ENCODE results near the gene SERAC1.

The SERAC1 gene

DNA sequence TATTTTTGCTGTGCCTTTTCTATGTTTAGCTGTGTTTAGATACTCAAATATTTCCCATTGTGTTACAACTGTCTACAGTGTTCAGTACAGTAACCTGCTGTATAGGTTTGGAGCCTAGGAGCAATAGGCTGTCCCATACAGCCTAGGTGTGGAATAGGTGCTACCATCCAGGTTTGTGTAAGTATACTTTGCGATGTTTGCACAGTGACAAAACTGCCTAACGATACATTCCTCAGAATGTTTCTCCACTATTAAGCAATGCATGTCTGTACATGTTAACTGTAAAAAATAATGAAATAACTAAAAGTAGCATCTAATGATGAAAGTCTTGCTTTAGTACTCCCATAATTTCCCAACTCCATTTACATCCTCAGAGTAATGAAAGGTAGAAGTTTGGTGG, 46.0 kb downstream of the SERAC1 start:
- no peaks in the 10 kb centered on the region for H3K4me1 Mint-ChIP-seq
- peaks cover 21% of the 10 kb centered on the region for H3K36me3 Mint-ChIP-seq
- H3K27ac Mint-ChIP-seq, result no peak overlapping the region
- CTCF ChIA-PET, result no interaction called here
- H3K9me3 Mint-ChIP-seq, result no peaks in the 10 kb centered on the region
- no peak overlapping the region for H3K4me3 Mint-ChIP-seq
- H3K27me3 Mint-ChIP-seq, result no peaks in the 10 kb centered on the region
- no peak for DNase-seq

DNA sequence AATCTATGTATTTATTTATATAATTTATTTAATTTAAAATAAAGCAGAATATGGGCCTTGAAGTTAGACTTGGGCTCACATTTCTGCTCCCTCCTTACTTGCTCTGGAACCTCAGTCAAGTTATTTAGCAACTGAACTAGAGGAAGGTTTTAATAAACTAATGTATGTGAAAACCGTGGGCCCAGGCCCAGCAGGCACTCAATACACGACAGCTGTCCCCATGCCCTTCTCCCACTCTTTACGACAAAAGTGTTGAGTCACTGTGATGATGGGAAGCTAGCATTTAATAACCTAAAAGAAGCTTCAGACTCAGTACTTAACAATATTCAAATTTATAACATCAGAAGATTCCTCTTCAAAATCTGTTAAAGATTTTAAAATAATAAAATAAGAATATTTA, 46.7 kb downstream of the SERAC1 start:
- peaks cover 23% of the 10 kb centered on the region for H3K36me3 Mint-ChIP-seq
- no peaks in the 10 kb centered on the region for H3K9me3 Mint-ChIP-seq
- CTCF ChIA-PET, result no interaction called here
- no peak for DNase-seq
- H3K27ac Mint-ChIP-seq, result no peak overlapping the region
- H3K4me3 Mint-ChIP-seq, result no peak overlapping the region
- no peaks in the 10 kb centered on the region for H3K27me3 Mint-ChIP-seq
- no peaks in the 10 kb centered on the region for H3K4me1 Mint-ChIP-seq

DNA sequence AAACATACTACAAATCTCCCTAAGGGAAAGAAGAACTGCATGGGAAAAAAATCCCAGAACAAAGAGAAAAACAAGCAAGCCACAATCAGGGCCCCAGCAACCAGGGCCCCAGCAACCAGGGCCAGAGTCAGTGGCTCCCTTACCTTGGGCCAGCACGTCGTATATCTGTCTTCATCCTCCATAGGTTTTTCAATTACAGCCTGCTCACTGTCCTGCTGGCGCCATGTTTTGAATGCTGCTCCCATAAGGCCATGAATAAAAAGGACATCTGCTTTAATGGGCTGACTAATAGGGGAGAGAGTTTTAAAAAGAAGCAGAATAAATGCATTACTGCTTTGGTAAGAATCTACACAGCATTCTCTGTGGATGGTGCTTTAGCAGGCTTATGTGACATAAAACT, 49.2 kb downstream of the SERAC1 start:
- Mint-ChIP-seq H3K9me3 (no peaks in the 10 kb centered on the region), H3K27ac (no peak overlapping the region), H3K4me3 (no peak overlapping the region), H3K27me3 (no peaks in the 10 kb centered on the region), H3K4me1 (no peaks in the 10 kb centered on the region), H3K36me3 (peaks cover 23% of the 10 kb centered on the region)
- CTCF ChIA-PET, result no interaction called here
- DNase-seq, result no peak

DNA sequence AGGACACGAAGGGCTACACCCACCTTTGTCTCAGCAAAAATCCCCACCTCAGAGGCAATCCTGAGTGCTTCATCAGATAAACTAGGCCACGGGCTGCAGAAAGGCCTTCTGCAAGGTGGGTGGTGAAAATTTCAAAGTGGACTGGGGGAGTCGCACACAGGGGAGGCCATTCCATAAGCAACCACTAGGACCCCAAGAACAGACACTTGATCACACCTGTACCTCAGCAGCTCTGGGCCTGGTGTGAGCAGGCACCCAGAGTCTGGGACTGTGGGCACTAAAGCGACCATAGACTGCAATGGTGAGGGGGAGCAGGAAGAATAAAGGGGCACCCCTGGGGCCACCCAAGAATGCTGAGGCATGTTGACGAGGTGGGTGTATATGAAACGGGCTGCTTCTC, 52.6 kb downstream of the SERAC1 start:
- CTCF ChIA-PET, result no interaction called here
- Mint-ChIP-seq H3K4me3 (no peak overlapping the region), H3K27me3 (no peaks in the 10 kb centered on the region), H3K9me3 (no peaks in the 10 kb centered on the region), H3K27ac (no peak overlapping the region), H3K36me3 (peaks cover 32% of the 10 kb centered on the region), H3K4me1 (no peaks in the 10 kb centered on the region)
- DNase-seq, result no peak

GRCh38 chr6:158115102-158115501, 53.0 kb downstream of the SERAC1 start:
- H3K9me3 Mint-ChIP-seq, result no peaks in the 10 kb centered on the region

GRCh38 chr6:158113802-158114201, 54.3 kb downstream of the SERAC1 start:
- no peaks in the 10 kb centered on the region for H3K9me3 Mint-ChIP-seq
- no peak for DNase-seq
- no peak overlapping the region for H3K4me3 Mint-ChIP-seq
- H3K27me3 Mint-ChIP-seq, result no peaks in the 10 kb centered on the region
- H3K27ac Mint-ChIP-seq, result no peak overlapping the region
- peaks cover 39% of the 10 kb centered on the region for H3K36me3 Mint-ChIP-seq
- CTCF ChIA-PET, result interaction anchor here (0.7 to 1.2 kb wide), 2 partner anchors 40 to 41 kb away, joined by 3 read pairs; no protein-coding TSS in a partner anchor
- H3K4me1 Mint-ChIP-seq, result no peaks in the 10 kb centered on the region

More at GRCh38 chr6:158115102-158115501, 53.0 kb downstream of the SERAC1 start:
- Mint-ChIP-seq H3K4me1 (no peaks in the 10 kb centered on the region), H3K36me3 (peaks cover 32% of the 10 kb centered on the region), H3K4me3 (no peak overlapping the region), H3K27ac (no peak overlapping the region), H3K27me3 (no peaks in the 10 kb centered on the region)
- CTCF ChIA-PET, result interaction anchor here (1.2 kb wide), 1 partner anchor 41 kb away, joined by 3 read pairs; no protein-coding TSS in a partner anchor
- no peak for DNase-seq

GRCh38 chr6:158111987-158112386, 56.1 kb downstream of the SERAC1 start:
- no peaks in the 10 kb centered on the region for H3K9me3 Mint-ChIP-seq
- DNase-seq, result no peak
- no peak overlapping the region for H3K27ac Mint-ChIP-seq
- CTCF ChIA-PET, result no interaction called here
- H3K4me3 Mint-ChIP-seq, result no peak overlapping the region
- peaks cover 32% of the 10 kb centered on the region for H3K36me3 Mint-ChIP-seq
- no peaks in the 10 kb centered on the region for H3K27me3 Mint-ChIP-seq
- no peaks in the 10 kb centered on the region for H3K4me1 Mint-ChIP-seq

DNA sequence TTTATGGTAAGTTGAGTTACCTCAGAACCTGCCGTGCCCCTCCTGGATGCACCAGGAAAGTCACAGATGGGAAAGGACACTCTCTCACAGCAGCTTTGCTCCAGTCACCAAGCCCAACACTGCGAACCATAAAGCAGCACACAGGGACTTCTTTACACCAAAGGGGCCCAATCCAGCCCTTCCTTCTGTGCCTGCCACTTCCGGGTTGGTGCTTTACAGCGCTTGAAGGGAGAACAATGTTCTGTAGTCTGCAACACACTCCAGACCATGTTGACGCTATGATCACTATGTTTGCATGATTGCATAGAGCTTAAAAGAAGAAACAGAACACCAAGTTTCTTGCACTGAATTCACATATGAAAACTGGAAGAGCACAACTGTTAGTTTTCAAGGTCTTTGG, 57.1 kb downstream of the SERAC1 start:
- no peak overlapping the region for H3K27ac Mint-ChIP-seq
- no peak for DNase-seq
- no peaks in the 10 kb centered on the region for H3K4me1 Mint-ChIP-seq
- H3K4me3 Mint-ChIP-seq, result no peak overlapping the region
- peaks cover 30% of the 10 kb centered on the region for H3K36me3 Mint-ChIP-seq
- CTCF ChIA-PET, result no interaction called here
- no peaks in the 10 kb centered on the region for H3K9me3 Mint-ChIP-seq
- H3K27me3 Mint-ChIP-seq, result no peaks in the 10 kb centered on the region

GRCh38 chr6:158109748-158110147, 58.3 kb downstream of the SERAC1 start:
- CTCF ChIA-PET, result no interaction called here
- Mint-ChIP-seq H3K27me3 (no peaks in the 10 kb centered on the region), H3K9me3 (no peaks in the 10 kb centered on the region), H3K27ac (no peak overlapping the region), H3K36me3 (peaks cover 27% of the 10 kb centered on the region), H3K4me3 (no peak overlapping the region), H3K4me1 (no peaks in the 10 kb centered on the region)
- DNase-seq, result no peak

- Mint-ChIP-seq H3K27me3 (no peaks in the 10 kb centered on the region), H3K9me3 (no peaks in the 10 kb centered on the region), H3K36me3 (peaks cover 11% of the 10 kb centered on the region), H3K4me1 (no peaks in the 10 kb centered on the region), H3K27ac (no peak overlapping the region), H3K4me3 (no peak overlapping the region)
- CTCF ChIA-PET, result no interaction called here
- no peak for DNase-seq
Observed at GRCh38 chr6:158104696-158105095, 63.4 kb downstream of the SERAC1 start.

DNA sequence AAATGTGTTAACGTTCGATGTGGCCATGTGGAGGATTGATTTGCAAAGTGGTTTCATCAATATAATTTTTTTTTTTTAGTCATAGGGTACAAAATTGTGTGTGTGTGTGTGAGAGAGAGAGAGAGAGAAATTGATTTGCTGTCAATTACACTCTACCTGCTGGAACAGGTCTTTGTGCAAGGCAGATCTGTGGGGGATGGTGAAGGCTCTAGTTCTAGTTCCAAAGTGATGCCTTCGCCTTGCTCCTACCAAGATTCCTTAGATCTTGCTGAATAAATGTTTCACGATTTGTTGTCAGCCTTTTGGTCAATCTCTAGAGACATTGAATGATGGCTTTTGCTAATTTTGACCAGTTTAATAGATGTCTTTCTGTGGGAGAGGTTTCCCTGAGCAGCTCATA, 64.8 kb downstream of the SERAC1 start:
- H3K36me3 Mint-ChIP-seq, result peaks cover 9% of the 10 kb centered on the region
- no peak overlapping the region for H3K4me3 Mint-ChIP-seq
- no peaks in the 10 kb centered on the region for H3K9me3 Mint-ChIP-seq
- H3K4me1 Mint-ChIP-seq, result no peaks in the 10 kb centered on the region
- no peaks in the 10 kb centered on the region for H3K27me3 Mint-ChIP-seq
- H3K27ac Mint-ChIP-seq, result no peak overlapping the region
- CTCF ChIA-PET, result no interaction called here
- no peak for DNase-seq

- no peaks in the 10 kb centered on the region for H3K27me3 Mint-ChIP-seq
- peaks cover 36% of the 10 kb centered on the region for H3K36me3 Mint-ChIP-seq
- H3K9me3 Mint-ChIP-seq, result no peaks in the 10 kb centered on the region
- DNase-seq, result no peak
- H3K27ac Mint-ChIP-seq, result no peak overlapping the region
- CTCF ChIA-PET, result interaction anchor here (1.7 kb wide), 1 partner anchor 22 kb away, joined by 3 read pairs; no protein-coding TSS in a partner anchor
- no peak overlapping the region for H3K4me3 Mint-ChIP-seq
- no peaks in the 10 kb centered on the region for H3K4me1 Mint-ChIP-seq
Observed at GRCh38 chr6:158095671-158096070, 72.4 kb downstream of the SERAC1 start.

- Mint-ChIP-seq H3K4me1 (no peaks in the 10 kb centered on the region), H3K27ac (no peak overlapping the region), H3K4me3 (no peak overlapping the region), H3K27me3 (no peaks in the 10 kb centered on the region), H3K36me3 (peaks cover 41% of the 10 kb centered on the region), H3K9me3 (no peaks in the 10 kb centered on the region)
- no peak for DNase-seq
- CTCF ChIA-PET, result interaction anchor here (1.7 kb wide), 1 partner anchor 21 kb away, joined by 3 read pairs; no protein-coding TSS in a partner anchor
Observed at GRCh38 chr6:158095031-158095430, 73.0 kb downstream of the SERAC1 start.

DNA sequence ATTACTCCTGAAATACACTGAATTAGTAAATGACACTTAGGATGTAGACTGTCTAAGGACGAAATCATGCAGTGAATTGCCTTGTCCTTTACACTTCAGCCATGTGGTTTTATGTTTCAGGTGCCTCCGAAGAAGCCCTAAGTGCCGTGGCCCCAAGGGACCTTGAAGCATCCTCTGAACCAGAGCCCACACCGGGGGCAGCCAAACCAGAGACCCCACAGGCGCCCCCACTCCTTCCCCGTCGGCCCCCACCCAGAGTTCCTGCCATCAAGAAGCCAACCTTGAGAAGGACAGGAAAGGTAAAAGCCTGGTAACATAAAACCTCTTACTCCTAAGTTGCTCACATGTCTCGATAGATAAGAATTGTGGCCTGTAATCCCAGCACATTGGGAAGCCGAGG, 75.3 kb downstream of the SERAC1 start:
- Mint-ChIP-seq H3K36me3 (peaks cover 56% of the 10 kb centered on the region), H3K27me3 (no peaks in the 10 kb centered on the region), H3K4me1 (no peaks in the 10 kb centered on the region), H3K4me3 (no peak overlapping the region), H3K27ac (no peak overlapping the region), H3K9me3 (no peaks in the 10 kb centered on the region)
- CTCF ChIA-PET, result interaction anchor here (1.1 kb wide), 1 partner anchor 10 kb away, joined by 3 read pairs; no protein-coding TSS in a partner anchor
- no peak for DNase-seq

DNA sequence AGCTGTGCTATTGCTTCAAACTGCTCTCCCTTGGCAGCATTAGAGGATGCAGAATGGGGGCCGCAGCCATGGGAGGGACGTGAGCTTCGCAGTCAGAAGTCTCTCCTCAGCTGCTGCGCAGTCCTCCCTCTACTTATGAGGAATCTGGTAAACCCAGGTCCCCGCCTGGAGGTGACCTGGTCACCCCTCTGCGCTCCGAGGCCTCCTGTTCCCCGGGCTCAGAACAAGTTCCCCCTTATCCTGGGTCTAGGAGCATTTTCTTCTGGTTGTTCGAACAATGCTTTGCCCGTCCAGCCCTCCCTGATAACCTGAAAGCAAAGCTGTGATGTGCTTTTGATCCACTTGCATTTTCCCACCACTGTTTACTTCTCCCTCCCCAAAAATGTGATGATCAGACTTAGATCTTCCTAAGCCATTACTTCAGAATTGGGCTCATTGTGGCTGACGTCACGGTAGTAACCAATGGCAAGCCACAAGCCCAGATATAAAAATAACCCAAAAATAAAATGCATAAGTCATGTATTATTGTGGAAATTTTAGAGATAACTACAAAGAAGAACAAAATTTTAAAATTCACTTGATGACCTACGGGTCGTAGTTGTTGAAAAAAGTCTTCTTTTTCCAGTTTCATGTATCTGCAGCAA, 80.7 kb downstream of the SERAC1 start:
- H3K27ac Mint-ChIP-seq, result peak overlapping the region; percentile 42
- peaks cover 74% of the 10 kb centered on the region for H3K36me3 Mint-ChIP-seq
- peaks cover 19% of the 10 kb centered on the region for H3K4me1 Mint-ChIP-seq
- H3K27me3 Mint-ChIP-seq, result no peaks in the 10 kb centered on the region
- no peak for DNase-seq
- H3K4me3 Mint-ChIP-seq, result no peak overlapping the region
- H3K9me3 Mint-ChIP-seq, result no peaks in the 10 kb centered on the region
- CTCF ChIA-PET, result no interaction called here

Measured in activated naive CD4-positive, alpha-beta T cell treated with anti-CD3 and anti-CD28 coated beads, Interleukin-2, amount 10 ng/mL, durations not matched to agents 7 days and 5 days (primary cell).